Activated CD8-positive, alpha-beta T cell treated with anti-CD3 and anti-CD28 coated beads for 36 hours (primary cell): ENCODE measurements around the gene ARHGAP10. TPM values are rescaled to one million over a fixed set of nuclear protein-coding genes. Genes with fewer than 3 reads are reported as not detected.

Experiments
- ATAC-seq: fragments of 200-7000 bp; cut with Tn5 transposase; one replicate; pipeline ENCODE4 v1.10.0; 2021; ENCODE audit warnings: mild to moderate bottlenecking, moderate library complexity
- CTCF ChIA-PET: fragments of 350-600 bp; sonication (Branson Sonifier 250); formaldehyde crosslinking; loops from one replicate; lab custom pipeline; 2021; ENCODE audit warnings: antibody characterized with exemption; lab: Charles Lee
- POLR2A ChIA-PET: fragments of 350-600 bp; sonication (Branson Sonifier 250); formaldehyde crosslinking; loops from one replicate; lab custom pipeline; 2021; ENCODE audit warnings: antibody characterized with exemption; lab: Charles Lee
- DNase-seq: peaks from one replicate; pipeline ENCODE4 v3.0.0-alpha.2; 2020
- H3K27ac Mint-ChIP-seq: one replicate; pipeline ENCODE4 v1.8.0; 2021; ENCODE audit warnings: mild to moderate bottlenecking, mixed read lengths
- H3K27me3 Mint-ChIP-seq: one replicate; pipeline ENCODE4 v1.8.0; 2021; ENCODE audit warnings: mixed read lengths
- H3K36me3 Mint-ChIP-seq: one replicate; pipeline ENCODE4 v1.8.0; 2021; ENCODE audit warnings: low read depth, mixed read lengths
- H3K4me1 Mint-ChIP-seq: one replicate; pipeline ENCODE4 v1.8.0; 2021; ENCODE audit warnings: low read depth, mixed read lengths
- H3K4me3 Mint-ChIP-seq: one replicate; pipeline ENCODE4 v1.8.0; 2021; ENCODE audit warnings: mild to moderate bottlenecking, moderate library complexity, mixed read lengths
- H3K9me3 Mint-ChIP-seq: one replicate; pipeline ENCODE4 v1.8.0; 2021; ENCODE audit warnings: mixed read lengths
- CTCF ChIP-seq: fragments of 200-600 bp; IDR thresholded peaks from one replicate; pipeline ENCODE4 v1.8.0; 2022; ENCODE audit warnings: antibody characterized with exemption, mild to moderate bottlenecking
- intact Hi-C: fragments of 100-400 bp; cut with micrococcal nuclease; formaldehyde crosslinking; loops from one replicate; pipeline ENCODE4 v1.10.0; 2022
- total RNA-seq, 2 experiments: library from RNA; stranded (reverse); gene quantifications; one replicate each; pipeline ENCODE4 v1.2.3, GENCODE V29; 2021

Gene ARHGAP10
- total RNA-seq, 2 experiments from 2014 or later: 4.0 to 5.1 TPM

DNA sequence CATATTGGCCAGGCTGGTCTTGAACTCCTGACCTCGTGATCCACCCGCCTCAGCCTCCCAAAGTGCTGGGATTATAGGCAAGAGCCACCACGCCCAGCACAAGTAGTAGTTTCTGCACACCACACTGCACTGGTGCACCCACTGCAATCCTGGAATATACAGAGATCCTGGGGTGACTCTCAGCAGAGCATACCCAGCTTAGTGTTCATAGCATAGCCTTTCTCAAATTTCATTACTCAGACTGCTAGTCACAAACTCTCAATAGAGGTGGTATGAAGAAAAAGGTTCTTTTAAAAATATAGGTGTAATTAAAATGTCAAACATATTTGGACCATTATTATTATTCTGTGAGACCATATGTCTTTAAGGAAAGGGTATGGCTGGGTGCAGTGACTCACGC lies 6.2 kb upstream of the ARHGAP10 start:
- H3K36me3 Mint-ChIP-seq: no peaks in the 10 kb centered on the region
- CTCF ChIA-PET: interaction anchor here (3.1 kb wide), 1 partner anchor 141 kb away, joined by 18 read pairs; no protein-coding TSS in a partner anchor
- no peaks in the 10 kb centered on the region for H3K4me1 Mint-ChIP-seq
- H3K4me3 Mint-ChIP-seq: no peak overlapping the region
- DNase-seq (no peak), ATAC-seq (no peak)
- intact Hi-C loops: no loop called here
- H3K27me3 Mint-ChIP-seq: peaks cover 2% of the 10 kb centered on the region
- H3K27ac Mint-ChIP-seq: no peak overlapping the region
- TF ChIP-seq CTCF: no peak
- no peaks in the 10 kb centered on the region for H3K9me3 Mint-ChIP-seq
- POLR2A ChIA-PET: no interaction called here

GRCh38 chr4:147727476-147728028 lies 4.3 kb upstream of the ARHGAP10 start:
- ChIA-PET POLR2A (interaction anchor here (1.0 kb wide), 1 partner anchor 119 kb away, joined by 3 read pairs; no protein-coding TSS in a partner anchor), CTCF (interaction anchor here (1.0 to 3.1 kb wide), 3 partner anchors 18 to 139 kb away, joined by 3 to 18 read pairs (median 5); no protein-coding TSS in a partner anchor)
- no peak for TF ChIP-seq CTCF
- intact Hi-C loops: no loop called here
- no peaks in the 10 kb centered on the region for H3K36me3 Mint-ChIP-seq
- no peak overlapping the region for H3K27ac Mint-ChIP-seq
- DNase-seq (no peak), ATAC-seq (no peak)
- H3K27me3 Mint-ChIP-seq: peaks cover 2% of the 10 kb centered on the region
- no peak overlapping the region for H3K4me3 Mint-ChIP-seq
- H3K9me3 Mint-ChIP-seq: no peaks in the 10 kb centered on the region
- peaks cover 7% of the 10 kb centered on the region for H3K4me1 Mint-ChIP-seq

DNA sequence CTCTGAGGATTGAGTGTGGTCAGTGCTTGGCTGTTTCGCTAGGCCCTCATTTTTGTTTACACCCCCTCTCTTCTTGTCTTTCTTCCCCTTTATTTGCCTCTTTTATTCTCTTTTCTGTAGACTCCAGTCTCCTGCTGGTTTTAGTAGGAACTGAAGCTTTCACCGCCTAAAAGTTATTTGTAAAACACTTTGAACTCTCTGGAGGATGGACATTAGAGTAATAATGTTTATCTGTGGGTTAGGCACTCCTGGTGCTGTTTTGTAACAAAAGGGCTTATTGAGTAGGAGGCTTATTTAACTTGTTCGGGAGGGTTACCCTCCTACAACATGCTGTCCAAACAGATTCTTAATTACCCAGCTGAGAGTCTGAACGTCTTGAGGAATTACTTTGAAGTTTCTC lies 1.6 kb upstream of the ARHGAP10 start:
- intact Hi-C loops: no loop called here
- Mint-ChIP-seq H3K27me3 (peaks cover 4% of the 10 kb centered on the region), H3K27ac (no peak overlapping the region), H3K4me1 (peaks cover 24% of the 10 kb centered on the region), H3K9me3 (no peaks in the 10 kb centered on the region), H3K4me3 (no peak overlapping the region), H3K36me3 (peaks cover 2% of the 10 kb centered on the region)
- ChIA-PET CTCF (interaction anchor here (3.3 kb wide), 1 partner anchor 136 kb away, joined by 26 read pairs; no protein-coding TSS in a partner anchor), POLR2A (no interaction called here)
- no peak for TF ChIP-seq CTCF
- DNase-seq (no peak), ATAC-seq (no peak)

DNA sequence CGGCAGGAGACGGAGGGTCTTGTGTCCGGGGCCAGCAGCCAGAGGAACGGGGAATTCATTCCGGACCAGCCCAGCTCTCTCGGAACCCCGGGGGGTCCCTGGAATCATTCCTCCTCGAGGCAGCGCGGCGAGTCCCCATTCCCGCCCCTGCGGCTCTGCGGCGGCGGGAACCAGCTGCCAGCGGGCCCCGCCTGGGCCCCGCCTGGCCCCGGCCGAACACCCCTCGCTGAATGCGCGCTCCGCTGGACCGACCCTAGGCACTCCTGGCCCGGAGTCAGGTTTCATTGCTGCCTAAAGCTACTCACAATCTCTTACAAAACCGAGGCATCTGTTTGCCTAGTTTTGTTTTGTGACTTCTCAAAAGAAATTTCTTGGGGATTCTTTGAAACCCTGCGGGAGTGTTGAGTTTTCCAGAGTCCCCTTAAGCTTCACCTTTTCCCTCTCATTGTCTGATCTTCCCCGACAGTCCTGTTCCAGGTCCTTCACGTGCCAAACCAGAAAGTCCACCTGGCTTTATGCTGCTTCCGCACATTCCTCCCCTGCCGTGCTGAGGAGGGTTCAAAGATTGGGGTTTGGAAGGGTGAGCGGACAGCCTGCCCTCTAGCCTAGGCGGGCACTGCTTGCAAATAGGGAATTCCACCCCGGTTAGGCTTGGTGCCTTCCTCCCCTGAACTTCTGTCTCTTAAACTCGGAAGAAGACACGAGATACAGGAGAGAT lies 789 bp downstream of the ARHGAP10 start:
- POLR2A ChIA-PET: interaction anchor here (0.9 to 1.6 kb wide), 5 partner anchors 12 to 133 kb away, joined by 3 to 7 read pairs (median 3); partner anchors contain the start of gene TMEM184C

More for the DNA sequence above, 789 bp downstream of the ARHGAP10 start:
- ATAC-seq: peak; percentile 29
- CTCF ChIA-PET: interaction anchor here (0.9 to 3.3 kb wide), 12 partner anchors 8 to 214 kb away, joined by 3 to 26 read pairs (median 3); partner anchors contain the start of gene PRMT9
- Mint-ChIP-seq H3K4me3 (peak overlapping the region; percentile 80), H3K4me1 (peaks cover 33% of the 10 kb centered on the region), H3K27ac (peak overlapping the region; percentile 73), H3K27me3 (peaks cover 4% of the 10 kb centered on the region), H3K36me3 (peaks cover 2% of the 10 kb centered on the region), H3K9me3 (no peaks in the 10 kb centered on the region)
- intact Hi-C loops: no loop called here
- no peak for TF ChIP-seq CTCF
- DNase-seq: peak; percentile 19
